ENCODE data around the gene FAM219A.

Gene FAM219A

GRCh38 chr9:34479431-34479866, 21.1 kb upstream of the FAM219A start:
- no peak overlapping the region for H3K27ac ChIP-seq (ENCODE audit: low read depth, low read length)
- TF ChIP-seq, protein P1, sequence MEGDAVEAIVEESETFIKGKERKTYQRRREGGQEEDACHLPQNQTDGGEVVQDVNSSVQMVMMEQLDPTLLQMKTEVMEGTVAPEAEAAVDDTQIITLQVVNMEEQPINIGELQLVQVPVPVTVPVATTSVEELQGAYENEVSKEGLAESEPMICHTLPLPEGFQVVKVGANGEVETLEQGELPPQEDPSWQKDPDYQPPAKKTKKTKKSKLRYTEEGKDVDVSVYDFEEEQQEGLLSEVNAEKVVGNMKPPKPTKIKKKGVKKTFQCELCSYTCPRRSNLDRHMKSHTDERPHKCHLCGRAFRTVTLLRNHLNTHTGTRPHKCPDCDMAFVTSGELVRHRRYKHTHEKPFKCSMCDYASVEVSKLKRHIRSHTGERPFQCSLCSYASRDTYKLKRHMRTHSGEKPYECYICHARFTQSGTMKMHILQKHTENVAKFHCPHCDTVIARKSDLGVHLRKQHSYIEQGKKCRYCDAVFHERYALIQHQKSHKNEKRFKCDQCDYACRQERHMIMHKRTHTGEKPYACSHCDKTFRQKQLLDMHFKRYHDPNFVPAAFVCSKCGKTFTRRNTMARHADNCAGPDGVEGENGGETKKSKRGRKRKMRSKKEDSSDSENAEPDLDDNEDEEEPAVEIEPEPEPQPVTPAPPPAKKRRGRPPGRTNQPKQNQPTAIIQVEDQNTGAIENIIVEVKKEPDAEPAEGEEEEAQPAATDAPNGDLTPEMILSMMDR (IDR thresholded peaks at IDR 0.05; ENCODE audit: insufficient read depth, low read length, poor library complexity, severe bottlenecking), result no peak
- TF ChIP-seq EZH2phosphoT487 (conservative IDR thresholded peaks at IDR 0.05; ENCODE audit: low read length), result no peak
- 0 out of 2 replicates have a peak, but pooled peaks cover 3% of the 10 kb centered on the region for H3K27me3 ChIP-seq (ENCODE audit: low read length)
- no peak overlapping the region for H3K4me3 ChIP-seq (ENCODE audit: insufficient read depth, low read length, poor library complexity, severe bottlenecking)
- no peaks in the 10 kb centered on the region for H3K9me2 ChIP-seq (replicated peaks; ENCODE audit: insufficient read depth, low read length)
- no peaks in the 10 kb centered on the region for H3K9me3 ChIP-seq (ENCODE audit: insufficient read depth, low read length)
- no peaks in the 10 kb centered on the region for H3K36me3 ChIP-seq (ENCODE audit: low read length)
- H3F3A ChIP-seq (ENCODE audit: insufficient read depth), result no peaks in the 10 kb centered on the region
- H3K79me2 ChIP-seq (ENCODE audit: insufficient read depth, low read length), result no peaks in the 10 kb centered on the region
- H3K4me2 ChIP-seq (ENCODE audit: low read depth, low read length, poor library complexity, severe bottlenecking), result no peak overlapping the region
- no peak overlapping the region for H3K9ac ChIP-seq (ENCODE audit: low read length)
- no peak overlapping the region for H2AFZ ChIP-seq (ENCODE audit: low read depth, low read length, severe bottlenecking)
- H4K20me1 ChIP-seq (ENCODE audit: low read depth, low read length), result no peaks in the 10 kb centered on the region

- Histone ChIP-seq H3K27me3 (ENCODE audit: low read length) (0 out of 2 replicates have a peak, but pooled peaks cover 3% of the 10 kb centered on the region), H3K4me3 (ENCODE audit: insufficient read depth, low read length, poor library complexity, severe bottlenecking) (no peak overlapping the region), H3K79me2 (ENCODE audit: insufficient read depth, low read length) (no peaks in the 10 kb centered on the region), H3K9me2 (replicated peaks; ENCODE audit: insufficient read depth, low read length) (no peaks in the 10 kb centered on the region), H3K9me3 (ENCODE audit: insufficient read depth, low read length) (no peaks in the 10 kb centered on the region), H3K4me2 (ENCODE audit: low read depth, low read length, poor library complexity, severe bottlenecking) (no peak overlapping the region), H3F3A (ENCODE audit: insufficient read depth) (no peaks in the 10 kb centered on the region), H3K36me3 (ENCODE audit: low read length) (no peaks in the 10 kb centered on the region), H3K27ac (ENCODE audit: low read depth, low read length) (no peak overlapping the region), H3K9ac (ENCODE audit: low read length) (no peak overlapping the region), H2AFZ (ENCODE audit: low read depth, low read length, severe bottlenecking) (no peak overlapping the region), H4K20me1 (ENCODE audit: low read depth, low read length) (no peaks in the 10 kb centered on the region)
- TF ChIP-seq, protein P1 (IDR thresholded peaks at IDR 0.05; ENCODE audit: insufficient read depth, low read length, poor library complexity, severe bottlenecking), result no peak
- TF ChIP-seq EZH2phosphoT487 (conservative IDR thresholded peaks at IDR 0.05; ENCODE audit: low read length), result no peak
These were observed 19.2 kb upstream of the FAM219A start for GRCh38 chr9:34477541-34477940.

- H3K4me3 ChIP-seq (ENCODE audit: insufficient read depth, low read length, poor library complexity, severe bottlenecking), result no peak overlapping the region
- H3K4me2 ChIP-seq (ENCODE audit: low read depth, low read length, poor library complexity, severe bottlenecking), result no peak overlapping the region
- no peaks in the 10 kb centered on the region for H3K36me3 ChIP-seq (ENCODE audit: low read length)
- 0 out of 2 replicates have a peak, but pooled peaks cover 3% of the 10 kb centered on the region for H3K27me3 ChIP-seq (ENCODE audit: low read length)
- no peak overlapping the region for H3K27ac ChIP-seq (ENCODE audit: low read depth, low read length)
- no peak overlapping the region for H3K9ac ChIP-seq (ENCODE audit: low read length)
- H3K79me2 ChIP-seq (ENCODE audit: insufficient read depth, low read length), result no peaks in the 10 kb centered on the region
- H3K9me3 ChIP-seq (ENCODE audit: insufficient read depth, low read length), result no peaks in the 10 kb centered on the region
- H4K20me1 ChIP-seq (ENCODE audit: low read depth, low read length), result no peaks in the 10 kb centered on the region; the same call in 1 of the 2 replicates
- H2AFZ ChIP-seq (ENCODE audit: low read depth, low read length, severe bottlenecking), result no peak overlapping the region
- no peaks in the 10 kb centered on the region for H3F3A ChIP-seq (ENCODE audit: insufficient read depth)
- no peaks in the 10 kb centered on the region for H3K9me2 ChIP-seq (replicated peaks; ENCODE audit: insufficient read depth, low read length)
- TF ChIP-seq EZH2phosphoT487 (conservative IDR thresholded peaks at IDR 0.05; ENCODE audit: low read length), result no peak
- TF ChIP-seq, protein P1 (IDR thresholded peaks at IDR 0.05; ENCODE audit: insufficient read depth, low read length, poor library complexity, severe bottlenecking), result no peak
These were observed 16.7 kb upstream of the FAM219A start for GRCh38 chr9:34475097-34475496.

Data from SU-DHL-6 (cell line).